ENCODE results near the gene NBPF8.
A peak's percentile ranks its signal among the peaks of the same experiment; 100 is the strongest.
"Not testable (repeated sequence)": the region's sequence is repeated elsewhere in the genome, so short reads cannot be mapped to it uniquely, and the experiment has no call there.

The NBPF8 gene

DNA sequence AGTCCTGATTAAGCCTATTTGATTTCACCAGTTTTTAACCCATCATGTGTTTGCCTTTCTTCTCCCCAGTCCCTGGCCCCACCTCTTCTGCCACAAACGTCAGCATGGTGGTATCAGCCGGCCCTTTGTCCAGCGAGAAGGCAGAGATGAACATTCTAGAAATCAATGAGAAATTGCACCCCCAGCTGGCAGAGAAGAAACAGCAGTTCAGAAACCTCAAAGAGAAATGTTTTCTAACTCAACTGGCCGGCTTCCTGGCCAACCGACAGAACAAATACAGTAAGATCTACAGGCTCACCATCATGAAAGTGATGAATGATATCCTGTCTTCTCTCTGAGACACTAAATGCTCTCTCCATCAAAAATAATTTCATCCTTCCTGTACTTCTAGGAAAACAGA, 34.3 kb downstream of the NBPF8 start:
- H3K4me3 Mint-ChIP-seq; H3K4me1 Mint-ChIP-seq; H3K27me3 Mint-ChIP-seq (ENCODE audit: low read depth); H3K27ac Mint-ChIP-seq; H3K9me3 Mint-ChIP-seq; H3K36me3 Mint-ChIP-seq (ENCODE audit: low read depth): not testable (repeated sequence)
- TF ChIP-seq, protein P1, sequence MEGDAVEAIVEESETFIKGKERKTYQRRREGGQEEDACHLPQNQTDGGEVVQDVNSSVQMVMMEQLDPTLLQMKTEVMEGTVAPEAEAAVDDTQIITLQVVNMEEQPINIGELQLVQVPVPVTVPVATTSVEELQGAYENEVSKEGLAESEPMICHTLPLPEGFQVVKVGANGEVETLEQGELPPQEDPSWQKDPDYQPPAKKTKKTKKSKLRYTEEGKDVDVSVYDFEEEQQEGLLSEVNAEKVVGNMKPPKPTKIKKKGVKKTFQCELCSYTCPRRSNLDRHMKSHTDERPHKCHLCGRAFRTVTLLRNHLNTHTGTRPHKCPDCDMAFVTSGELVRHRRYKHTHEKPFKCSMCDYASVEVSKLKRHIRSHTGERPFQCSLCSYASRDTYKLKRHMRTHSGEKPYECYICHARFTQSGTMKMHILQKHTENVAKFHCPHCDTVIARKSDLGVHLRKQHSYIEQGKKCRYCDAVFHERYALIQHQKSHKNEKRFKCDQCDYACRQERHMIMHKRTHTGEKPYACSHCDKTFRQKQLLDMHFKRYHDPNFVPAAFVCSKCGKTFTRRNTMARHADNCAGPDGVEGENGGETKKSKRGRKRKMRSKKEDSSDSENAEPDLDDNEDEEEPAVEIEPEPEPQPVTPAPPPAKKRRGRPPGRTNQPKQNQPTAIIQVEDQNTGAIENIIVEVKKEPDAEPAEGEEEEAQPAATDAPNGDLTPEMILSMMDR (IDR thresholded peaks at IDR 0.05; ENCODE audit: unreplicated experiment in 3 of 3), result peak in 1 of 3 experiments; percentile 19
